AG04449 (cell line): ENCODE data around the gene HIP1R.
"Not testable (repeated sequence)": the region's sequence is repeated elsewhere in the genome, so short reads cannot be mapped to it uniquely, and the experiment has no call there.

Experiments used
- CTCF ChIA-PET: fragments of 350-600 bp; formaldehyde crosslinking; extraction: SDS; loops from one replicate; lab custom pipeline; 2021; ENCODE audit warnings: antibody characterized with exemption; lab: Yijun Ruan, JAX
- POLR2A ChIA-PET: fragments of 400-600, 350-600 bp; formaldehyde crosslinking; extraction: SDS; loops from one replicate; lab custom pipeline; 2020; ENCODE audit warnings: antibody characterized with exemption, inconsistent platforms; lab: Yijun Ruan, JAX
- DNase-seq: peaks from one replicate; pipeline ENCODE4 v3.0.0-alpha.2; 2010; ENCODE audit warnings: low read depth, low spot score
- H3K4me3 ChIP-seq: 2 replicates; pipeline ENCODE4 v1.5.1; 2011; ENCODE audit warnings: low read depth, mild to moderate bottlenecking, control low read depth, low read length
- TF ChIP-seq, protein P1 (sequence below): IDR thresholded peaks from one replicate; pipeline ENCODE4 v1.5.1; 2011; ENCODE audit warnings: mild to moderate bottlenecking, moderate library complexity, low read length, control low read depth, inconsistent platforms; ENCODE audit not compliant: insufficient read depth; ENCODE audit errors: missing control alignments

Gene HIP1R

DNA sequence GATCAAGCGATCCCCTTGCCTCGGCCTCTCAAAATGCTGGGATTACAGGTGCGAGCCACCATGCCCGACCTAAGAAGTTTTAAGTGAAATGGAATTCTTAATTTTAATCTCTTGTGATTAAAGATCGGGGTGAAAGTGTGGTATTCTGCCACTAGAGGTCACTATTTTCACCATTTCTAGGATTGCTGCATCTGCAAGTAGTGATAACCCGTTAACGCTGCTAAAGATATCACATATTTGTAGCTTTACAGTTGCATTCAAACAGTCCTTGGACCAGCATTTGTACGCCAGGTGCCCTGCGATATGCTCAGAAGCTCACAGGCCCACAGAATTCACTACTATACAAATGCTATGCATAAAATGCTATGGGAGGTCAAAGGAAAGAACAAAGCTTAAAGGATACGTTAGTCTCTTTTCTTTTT lies 41.6 kb upstream of the HIP1R start:
- CTCF ChIA-PET = interaction anchor here (0.6 to 6.0 kb wide), 60 partner anchors 12 to 458 kb away, joined by 3 to 118 read pairs (median 4); partner anchors contain the start of genes ABCB9 and HIP1R
- TF ChIP-seq, protein P1, sequence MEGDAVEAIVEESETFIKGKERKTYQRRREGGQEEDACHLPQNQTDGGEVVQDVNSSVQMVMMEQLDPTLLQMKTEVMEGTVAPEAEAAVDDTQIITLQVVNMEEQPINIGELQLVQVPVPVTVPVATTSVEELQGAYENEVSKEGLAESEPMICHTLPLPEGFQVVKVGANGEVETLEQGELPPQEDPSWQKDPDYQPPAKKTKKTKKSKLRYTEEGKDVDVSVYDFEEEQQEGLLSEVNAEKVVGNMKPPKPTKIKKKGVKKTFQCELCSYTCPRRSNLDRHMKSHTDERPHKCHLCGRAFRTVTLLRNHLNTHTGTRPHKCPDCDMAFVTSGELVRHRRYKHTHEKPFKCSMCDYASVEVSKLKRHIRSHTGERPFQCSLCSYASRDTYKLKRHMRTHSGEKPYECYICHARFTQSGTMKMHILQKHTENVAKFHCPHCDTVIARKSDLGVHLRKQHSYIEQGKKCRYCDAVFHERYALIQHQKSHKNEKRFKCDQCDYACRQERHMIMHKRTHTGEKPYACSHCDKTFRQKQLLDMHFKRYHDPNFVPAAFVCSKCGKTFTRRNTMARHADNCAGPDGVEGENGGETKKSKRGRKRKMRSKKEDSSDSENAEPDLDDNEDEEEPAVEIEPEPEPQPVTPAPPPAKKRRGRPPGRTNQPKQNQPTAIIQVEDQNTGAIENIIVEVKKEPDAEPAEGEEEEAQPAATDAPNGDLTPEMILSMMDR = peak; percentile 34
- no peak overlapping the region for H3K4me3 ChIP-seq
- no peak for DNase-seq
- POLR2A ChIA-PET = no interaction called here

- DNase-seq = no peak
- TF ChIP-seq, protein P1 = no peak
- ChIA-PET POLR2A (no interaction called here), CTCF (interaction anchor here (0.9 to 6.0 kb wide), 6 partner anchors 10 to 443 kb away, joined by 3 to 118 read pairs (median 16); no protein-coding TSS in a partner anchor)
- no peak overlapping the region for H3K4me3 ChIP-seq
These were observed 39.5 kb upstream of the HIP1R start for GRCh38 chr12:122795807-122796206.

GRCh38 chr12:122799641-122800243 lies 35.5 kb upstream of the HIP1R start:
- ChIA-PET POLR2A (no interaction called here), CTCF (interaction anchor here (0.6 to 2.3 kb wide), 5 partner anchors 10 to 162 kb away, joined by 3 to 12 read pairs (median 5); no protein-coding TSS in a partner anchor)
- TF ChIP-seq, protein P1 = no peak
- no peak for DNase-seq
- H3K4me3 ChIP-seq = no peak overlapping the region

- no peak overlapping the region for H3K4me3 ChIP-seq
- ChIA-PET CTCF (interaction anchor here (1.9 to 8.3 kb wide), 2 partner anchors 9 to 13 kb away, joined by 7 to 115 read pairs; no protein-coding TSS in a partner anchor), POLR2A (no interaction called here)
- no peak for DNase-seq
- TF ChIP-seq, protein P1 = no peak
These were observed 31.3 kb upstream of the HIP1R start for GRCh38 chr12:122803937-122804336.

- H3K4me3 ChIP-seq, POLR2A ChIA-PET, DNase-seq: not testable (repeated sequence)
- CTCF ChIA-PET = interaction anchor here (1.8 to 8.3 kb wide), 2 partner anchors 10 to 14 kb away, joined by 6 to 115 read pairs; no protein-coding TSS in a partner anchor
These were observed 30.3 kb upstream of the HIP1R start for GRCh38 chr12:122804957-122805356.

DNA sequence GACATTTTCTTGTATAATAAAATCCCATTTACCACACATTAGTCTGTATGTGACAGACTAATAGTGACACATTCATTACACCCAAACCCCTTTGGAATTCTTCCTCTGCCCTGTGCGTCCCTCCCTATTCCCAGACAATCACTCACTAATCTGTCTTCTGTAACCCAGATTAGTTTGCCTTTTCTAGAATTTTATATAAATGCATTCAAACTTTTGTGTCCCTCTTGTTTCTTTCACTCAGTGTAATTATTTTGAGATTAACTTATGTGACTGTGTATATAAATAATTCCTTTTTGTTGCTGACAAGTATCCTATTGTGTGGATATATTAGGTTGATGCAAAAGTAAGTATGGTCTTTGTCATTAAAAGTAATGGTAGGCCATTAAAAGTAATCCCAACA lies 27.6 kb upstream of the HIP1R start:
- no peak for DNase-seq
- H3K4me3 ChIP-seq = no peak overlapping the region
- TF ChIP-seq, protein P1 = no peak
- ChIA-PET POLR2A (no interaction called here), CTCF (interaction anchor here (0.8 to 8.3 kb wide), 3 partner anchors 9 to 13 kb away, joined by 3 to 115 read pairs (median 3); no protein-coding TSS in a partner anchor)
